Measurements from ENCODE around the gene C12orf57. TPM values are rescaled to one million over a fixed set of nuclear protein-coding genes. Genes with fewer than 3 reads are reported as not detected.

Gene C12orf57
- polyA plus RNA-seq, 1 donor (not counting 4 experiments of a cell fraction or from before 2014, with no cell fraction given): 137 TPM

DNA sequence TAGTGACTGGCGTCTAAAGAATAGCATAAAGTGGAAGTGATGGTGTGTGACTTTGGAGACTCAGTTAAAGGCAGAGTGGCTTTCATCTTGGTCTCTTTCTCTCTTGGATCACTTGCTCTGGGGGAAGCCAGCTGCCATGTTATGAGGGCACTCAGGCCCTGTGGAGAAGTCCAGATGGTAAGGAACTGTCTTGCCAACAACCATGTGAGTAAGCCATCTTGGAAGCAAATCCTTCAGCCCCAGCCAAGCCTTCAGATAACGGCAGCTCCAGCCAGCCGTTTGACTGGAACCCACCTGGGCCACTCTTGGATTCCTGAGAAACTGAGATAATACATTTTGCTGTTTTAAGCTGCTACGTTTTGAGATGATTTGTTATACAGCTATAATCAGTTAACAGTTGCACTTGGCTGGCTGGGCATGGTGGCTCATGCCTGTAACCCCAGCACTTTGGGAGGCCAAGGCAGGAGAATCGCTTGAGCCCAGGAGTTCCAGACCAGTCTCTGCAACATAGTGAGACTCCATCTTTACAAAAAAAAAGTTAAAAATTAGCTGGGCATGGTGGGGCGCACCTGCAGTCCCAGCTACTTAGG lies 46.9 kb upstream of the C12orf57 start:
- no peak for TF ChIP-seq EZH2 (IDR thresholded peaks at IDR 0.05; ENCODE audit: low read length)
- no peak for TF ChIP-seq CTCF (optimal IDR thresholded peaks at IDR 0.05 in 1 of 3, IDR thresholded peaks at IDR 0.05 in 1 of 3, conservative IDR thresholded peaks at IDR 0.05 in 1 of 3; ENCODE audit: extremely low read depth in 1 of 3, insufficient read depth in 2 of 3, low read length in 3 of 3)
- H3K36me3 ChIP-seq (ENCODE audit: control insufficient read depth in 2 of 2, extremely low read depth in 1 of 2, insufficient read depth in 2 of 2, low read length in 2 of 2): no peaks in the 10 kb centered on the region
- dilution Hi-C loops (cut with MboI; ENCODE audit: extremely low pct_ligation_motif_present, low sequenced_read_pairs): no loop called here
- H3K79me2 ChIP-seq (ENCODE audit: control insufficient read depth, insufficient read depth, low read length): no peaks in the 10 kb centered on the region
- no peaks in the 10 kb centered on the region for H3K9me1 ChIP-seq (ENCODE audit: control insufficient read depth, extremely low read depth, insufficient read depth, low read length)
- no peak overlapping the region for H3K9ac ChIP-seq (ENCODE audit: control insufficient read depth, extremely low read depth, insufficient read depth, low read length)
- H3K27ac ChIP-seq (ENCODE audit: control insufficient read depth, insufficient read depth, low read length): no peak overlapping the region
- no peak for FAIRE-seq
- no peaks in the 10 kb centered on the region for H3K4me1 ChIP-seq (ENCODE audit: control insufficient read depth, extremely low read depth, insufficient read depth, low read length)
- DNase-seq (ENCODE audit: low read depth, low spot score): no peak
- no peak overlapping the region for H3K4me3 ChIP-seq (ENCODE audit: control insufficient read depth in 2 of 3, extremely low read depth in 1 of 3, insufficient read depth in 2 of 3, low read depth in 1 of 3, low read length in 3 of 3)
- no peaks in the 10 kb centered on the region for H4K20me1 ChIP-seq (ENCODE audit: control insufficient read depth, extremely low read depth, insufficient read depth, low read length)
- no peaks in the 10 kb centered on the region for H3K9me3 ChIP-seq (ENCODE audit: control insufficient read depth, low read depth, low read length)
- no peak overlapping the region for H3K4me2 ChIP-seq (ENCODE audit: control insufficient read depth, extremely low read depth, insufficient read depth, low read depth, low read length)
- no peak overlapping the region for H2AFZ ChIP-seq (ENCODE audit: control insufficient read depth, low read length)
- H3K27me3 ChIP-seq (ENCODE audit: control insufficient read depth, extremely low read depth, insufficient read depth, low read length): no peaks in the 10 kb centered on the region

- Histone ChIP-seq H3K4me2 (ENCODE audit: control insufficient read depth, extremely low read depth, insufficient read depth, low read depth, low read length) (no peak overlapping the region), H3K4me3 (ENCODE audit: control insufficient read depth in 2 of 3, extremely low read depth in 1 of 3, insufficient read depth in 2 of 3, low read depth in 1 of 3, low read length in 3 of 3) (no peak overlapping the region), H3K36me3 (ENCODE audit: control insufficient read depth in 2 of 2, extremely low read depth in 1 of 2, insufficient read depth in 2 of 2, low read length in 2 of 2) (no peaks in the 10 kb centered on the region), H3K27ac (ENCODE audit: control insufficient read depth, insufficient read depth, low read length) (no peak overlapping the region), H3K9me1 (ENCODE audit: control insufficient read depth, extremely low read depth, insufficient read depth, low read length) (no peaks in the 10 kb centered on the region), H3K27me3 (ENCODE audit: control insufficient read depth, extremely low read depth, insufficient read depth, low read length) (no peaks in the 10 kb centered on the region), H3K79me2 (ENCODE audit: control insufficient read depth, insufficient read depth, low read length) (no peaks in the 10 kb centered on the region), H3K9me3 (ENCODE audit: control insufficient read depth, low read depth, low read length) (no peaks in the 10 kb centered on the region), H3K4me1 (ENCODE audit: control insufficient read depth, extremely low read depth, insufficient read depth, low read length) (peaks cover 7% of the 10 kb centered on the region), H4K20me1 (ENCODE audit: control insufficient read depth, extremely low read depth, insufficient read depth, low read length) (no peaks in the 10 kb centered on the region), H2AFZ (ENCODE audit: control insufficient read depth, low read length) (no peak overlapping the region), H3K9ac (ENCODE audit: control insufficient read depth, extremely low read depth, insufficient read depth, low read length) (no peak overlapping the region)
- DNase-seq (ENCODE audit: low read depth, low spot score) (no peak), FAIRE-seq (no peak)
- dilution Hi-C loops (cut with MboI; ENCODE audit: extremely low pct_ligation_motif_present, low sequenced_read_pairs): no loop called here
- TF ChIP-seq CTCF (optimal IDR thresholded peaks at IDR 0.05 in 1 of 3, IDR thresholded peaks at IDR 0.05 in 1 of 3, conservative IDR thresholded peaks at IDR 0.05 in 1 of 3; ENCODE audit: extremely low read depth in 1 of 3, insufficient read depth in 2 of 3, low read length in 3 of 3) (no peak), EZH2 (IDR thresholded peaks at IDR 0.05; ENCODE audit: low read length) (no peak)
Observed at GRCh38 chr12:6899427-6899826, 44.4 kb upstream of the C12orf57 start.
